HG02759 (cell line): ENCODE measurements around the gene TNXB.
"Not testable (repeated sequence)": the region's sequence is repeated elsewhere in the genome, so short reads cannot be mapped to it uniquely, and the experiment has no call there.

Experiments
- ATAC-seq: cut with Tn5 transposase; IDR thresholded peaks from one replicate; pipeline ENCODE4 v1.9.1; 2021; ENCODE audit warnings: mild to moderate bottlenecking, moderate library complexity; ENCODE audit not compliant: unreplicated experiment

TNXB gene

DNA sequence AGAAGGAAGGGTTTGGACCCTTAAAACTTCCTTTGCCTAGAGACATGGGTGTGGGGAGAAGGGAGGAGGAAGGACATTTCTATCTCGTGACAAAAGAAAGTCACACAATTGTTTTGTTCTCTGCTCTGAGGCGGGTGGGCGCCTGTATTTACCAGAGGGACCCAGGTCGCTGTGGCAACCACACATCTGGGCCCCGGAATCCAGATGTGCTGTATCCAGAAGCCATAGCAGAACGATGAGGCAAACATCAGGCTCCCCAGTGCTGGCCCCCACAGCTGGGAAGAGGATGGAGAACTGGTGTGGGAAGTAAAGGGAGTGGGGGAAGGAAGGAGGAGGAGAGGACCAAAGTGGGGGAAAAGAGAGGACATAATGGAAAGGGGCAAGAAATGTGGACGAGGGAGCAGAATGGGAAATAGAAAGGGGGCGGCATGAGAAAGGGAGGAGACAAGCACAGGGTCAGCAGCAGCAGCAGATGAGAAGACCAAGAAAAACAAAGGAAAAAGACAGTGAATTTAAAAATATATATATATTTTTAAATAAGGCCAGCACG lies 3.4 kb upstream of the TNXB start:
- no peak for ATAC-seq

DNA sequence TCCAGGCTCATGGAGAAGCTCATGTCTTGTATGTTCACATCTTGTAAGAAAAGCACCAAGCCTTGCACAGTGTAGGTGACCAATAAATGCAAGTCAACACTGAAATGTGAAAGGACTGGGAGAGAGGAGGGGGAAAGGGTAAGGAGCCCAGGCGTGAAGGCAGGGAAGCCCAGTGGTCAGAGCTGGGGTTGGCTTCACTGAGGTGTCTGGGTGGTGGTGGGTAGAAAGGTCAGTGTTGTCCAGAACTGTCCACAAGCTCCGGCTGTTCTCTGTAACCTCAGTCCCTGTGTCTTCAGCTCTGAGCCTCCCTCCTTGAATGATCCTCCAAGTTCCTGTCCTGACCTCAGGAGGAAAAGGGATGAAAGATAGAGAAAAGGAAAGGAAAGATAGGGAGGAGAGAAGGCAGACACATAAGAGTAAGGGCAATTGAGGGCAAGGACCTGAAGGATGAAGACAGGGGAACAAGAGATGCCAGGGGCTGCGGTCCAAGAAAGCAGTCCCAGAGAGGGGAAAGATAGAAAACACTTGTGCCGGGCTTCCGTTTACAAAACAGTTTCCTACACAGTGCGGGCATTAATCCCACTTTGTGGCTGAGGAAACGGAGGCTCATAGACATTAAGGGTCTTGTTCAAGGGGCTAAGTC lies 2.4 kb upstream of the TNXB start:
- no peak for ATAC-seq

GRCh38 chr6:32110632-32111031 lies 1.5 kb upstream of the TNXB start:
- no peak for ATAC-seq

GRCh38 chr6:32109765-32110160 lies 625 bp upstream of the TNXB start:
- no peak for ATAC-seq

DNA sequence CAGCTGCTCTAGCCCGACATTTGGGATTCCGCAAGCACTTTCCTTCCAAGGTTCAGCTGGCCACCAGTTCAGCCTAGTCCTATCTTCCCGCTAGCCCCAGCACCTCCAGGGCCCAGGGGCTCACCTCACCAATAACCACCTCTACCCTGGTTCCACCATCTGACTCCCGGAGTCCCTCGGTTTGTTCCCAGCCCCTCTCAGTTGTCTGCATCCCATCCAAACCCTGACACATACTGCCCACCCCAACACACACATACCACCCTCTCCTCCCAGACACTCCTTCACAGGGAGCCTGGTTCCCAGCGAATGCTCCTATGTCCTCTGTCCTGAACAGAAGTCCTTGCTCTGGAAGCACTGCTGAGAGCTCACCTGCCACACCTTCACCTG lies 418 bp downstream of the TNXB start:
- no peak for ATAC-seq

DNA sequence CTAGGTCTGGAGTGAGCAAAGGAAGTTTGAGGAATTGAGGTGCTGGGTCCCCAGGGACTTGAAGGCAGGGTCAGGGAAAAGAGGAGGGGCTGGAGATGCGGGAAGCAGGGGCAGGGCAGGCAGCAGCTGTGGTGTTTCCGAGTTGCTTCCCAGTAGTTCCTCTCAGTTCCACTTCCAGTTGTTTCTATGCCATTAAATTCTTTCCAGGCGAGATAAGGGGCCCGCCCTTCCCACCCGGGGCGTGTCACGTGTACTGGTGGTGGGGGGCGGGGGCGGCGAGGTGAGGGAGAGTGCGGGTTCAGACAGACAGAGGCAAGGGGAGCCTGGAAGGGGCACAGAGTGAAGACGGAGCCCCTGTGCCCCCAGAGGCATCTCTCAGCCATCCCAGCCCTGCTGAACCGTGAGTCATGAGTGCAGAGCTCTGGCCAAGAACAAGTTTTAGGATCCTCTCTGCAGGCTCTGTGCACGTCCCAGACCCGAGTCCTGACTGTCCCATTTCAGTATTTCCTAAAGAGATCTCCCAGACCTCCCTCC lies 977 bp downstream of the TNXB start:
- ATAC-seq: no peak

DNA sequence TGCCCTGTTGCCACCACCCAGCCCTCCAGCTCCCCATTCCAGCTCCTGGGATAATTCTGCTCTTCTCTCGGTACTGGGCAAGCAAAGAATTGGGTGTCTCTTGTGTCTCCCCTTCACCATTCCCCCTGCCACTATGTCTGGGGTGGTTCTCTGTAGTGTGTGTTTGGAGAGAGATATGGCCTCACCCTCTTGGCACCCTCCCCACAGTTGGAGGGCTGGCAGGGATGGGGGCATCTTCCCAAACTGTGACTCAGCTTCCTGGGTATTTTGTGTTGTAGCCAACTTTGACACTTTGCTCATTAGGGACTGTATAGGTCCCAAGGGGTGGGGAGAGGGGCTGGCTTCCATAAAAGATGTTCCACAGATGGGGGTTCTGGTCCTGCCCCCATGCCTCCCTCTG lies 1.7 kb downstream of the TNXB start:
- no peak for ATAC-seq

DNA sequence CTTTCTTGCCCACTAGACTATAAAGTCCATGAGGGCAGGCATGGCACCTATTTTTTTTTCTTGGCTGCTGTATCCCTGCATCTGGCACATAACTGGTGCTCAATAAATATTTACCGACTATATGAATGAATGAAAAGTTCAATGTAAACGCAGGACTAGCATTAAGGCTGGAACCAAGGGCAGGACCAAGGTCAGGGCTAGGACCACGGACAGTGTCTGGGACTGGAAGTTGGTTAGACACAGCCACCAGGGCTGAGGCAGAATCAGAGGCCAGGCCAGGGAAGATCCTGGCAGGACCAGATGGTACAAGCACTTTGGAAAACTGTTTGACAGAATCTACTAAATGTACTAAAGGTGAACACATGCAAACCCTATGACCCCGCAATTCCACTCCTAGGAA lies 3.7 kb downstream of the TNXB start:
- no peak for ATAC-seq

DNA sequence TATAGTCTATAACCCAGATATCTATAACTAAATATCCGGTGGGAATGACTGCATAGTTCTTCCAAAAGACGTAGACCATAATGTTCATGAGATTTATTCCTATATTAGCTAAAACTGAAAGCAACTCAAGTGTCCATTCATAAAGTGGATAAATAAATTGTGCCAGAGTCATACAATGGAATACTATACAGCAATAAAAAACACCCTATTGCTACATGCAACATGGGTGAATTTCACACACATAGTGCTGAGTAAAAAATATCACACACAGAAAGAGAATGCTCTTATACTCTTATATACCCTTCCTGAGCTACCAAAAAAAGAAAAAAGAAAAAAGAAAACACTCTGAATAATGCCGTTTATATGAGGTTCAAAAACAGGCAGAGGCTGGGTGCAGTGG lies 6.9 kb downstream of the TNXB start:
- ATAC-seq: no peak

DNA sequence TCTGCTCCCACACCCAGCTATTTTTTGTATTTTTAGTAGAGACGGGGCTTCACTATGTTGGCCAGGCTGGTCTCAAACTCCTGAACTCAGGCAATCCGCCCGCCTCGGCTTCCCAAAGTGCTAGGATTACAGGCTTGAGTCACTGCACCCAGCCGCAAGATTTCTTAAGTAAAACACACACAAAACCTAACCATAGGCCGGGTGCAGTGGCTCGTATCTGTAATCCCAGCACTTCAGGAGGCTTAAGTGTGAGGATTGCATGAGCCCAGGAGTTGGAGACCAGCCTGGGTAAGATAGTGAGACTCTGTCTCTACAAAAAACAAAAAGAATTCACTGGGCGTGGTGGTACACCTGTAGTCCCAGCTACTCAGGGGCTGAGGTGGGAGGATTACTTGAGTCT lies 8.9 kb downstream of the TNXB start:
- ATAC-seq: not testable (repeated sequence)

DNA sequence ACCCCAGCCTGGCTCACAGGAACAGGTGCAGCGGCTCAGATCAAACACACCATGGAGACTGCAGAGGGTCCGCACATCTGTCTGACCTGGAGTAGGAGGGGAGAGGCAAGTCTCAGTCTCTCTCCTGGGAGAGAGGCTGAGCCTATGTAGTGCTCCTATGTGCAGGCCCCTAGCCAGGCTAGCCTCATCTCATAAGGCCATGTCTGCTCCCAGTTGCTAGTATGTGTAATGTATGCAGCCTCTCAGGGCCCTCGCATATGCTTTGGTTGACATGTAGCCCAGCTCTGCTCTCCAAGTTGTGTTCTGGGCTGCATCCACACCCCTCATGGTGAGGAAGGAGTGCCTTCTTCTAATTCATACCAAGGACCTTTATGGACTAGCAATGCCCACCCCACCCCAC lies 11.8 kb downstream of the TNXB start:
- ATAC-seq: no peak

DNA sequence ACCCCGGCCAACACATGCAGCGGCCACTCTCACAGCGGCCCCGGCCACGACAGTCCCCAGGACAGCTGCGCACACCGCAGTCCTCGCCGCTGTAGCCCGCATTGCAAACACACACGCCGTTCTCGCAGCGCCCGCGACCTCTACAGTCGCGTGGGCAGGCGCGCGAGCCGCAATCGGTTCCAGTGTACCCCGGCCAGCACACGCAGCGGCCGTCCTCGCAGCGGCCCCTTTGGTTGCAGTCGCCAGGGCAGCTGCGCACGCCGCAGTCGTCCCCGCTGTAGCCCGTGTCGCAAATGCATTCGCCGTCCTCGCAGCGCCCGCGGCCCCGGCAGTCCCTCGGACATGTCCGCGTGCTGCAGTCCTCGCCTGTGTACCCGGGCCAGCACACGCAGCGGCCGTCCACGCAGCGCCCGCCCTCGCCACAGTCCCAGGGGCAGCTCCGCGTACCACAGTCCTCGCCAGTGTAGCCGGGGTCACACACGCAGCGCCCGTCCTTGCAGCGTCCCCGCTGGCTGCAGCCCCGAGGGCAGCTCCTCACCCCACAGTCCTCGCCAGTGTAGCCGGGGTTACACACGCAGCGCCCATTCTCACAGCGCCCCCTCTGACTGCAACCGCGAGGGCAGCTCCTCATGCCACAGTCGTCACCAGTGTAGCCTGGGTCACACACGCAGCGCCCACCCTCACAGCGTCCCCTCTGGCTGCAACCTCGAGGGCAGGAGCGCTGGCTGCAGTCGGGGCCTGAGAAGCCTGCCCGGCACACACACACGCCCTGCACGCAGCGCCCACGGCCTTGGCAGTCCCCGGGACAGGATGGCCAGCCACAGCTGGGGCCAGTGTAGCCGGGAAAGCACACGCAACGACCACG lies 12.5 kb downstream of the TNXB start:
- ATAC-seq: no peak

GRCh38 chr6:32096087-32096393 lies 13.1 kb downstream of the TNXB start:
- ATAC-seq: no peak

GRCh38 chr6:32095338-32096086 lies 13.6 kb downstream of the TNXB start:
- no peak for ATAC-seq

- no peak for ATAC-seq
These were observed 16.2 kb downstream of the TNXB start for GRCh38 chr6:32092760-32093497.

DNA sequence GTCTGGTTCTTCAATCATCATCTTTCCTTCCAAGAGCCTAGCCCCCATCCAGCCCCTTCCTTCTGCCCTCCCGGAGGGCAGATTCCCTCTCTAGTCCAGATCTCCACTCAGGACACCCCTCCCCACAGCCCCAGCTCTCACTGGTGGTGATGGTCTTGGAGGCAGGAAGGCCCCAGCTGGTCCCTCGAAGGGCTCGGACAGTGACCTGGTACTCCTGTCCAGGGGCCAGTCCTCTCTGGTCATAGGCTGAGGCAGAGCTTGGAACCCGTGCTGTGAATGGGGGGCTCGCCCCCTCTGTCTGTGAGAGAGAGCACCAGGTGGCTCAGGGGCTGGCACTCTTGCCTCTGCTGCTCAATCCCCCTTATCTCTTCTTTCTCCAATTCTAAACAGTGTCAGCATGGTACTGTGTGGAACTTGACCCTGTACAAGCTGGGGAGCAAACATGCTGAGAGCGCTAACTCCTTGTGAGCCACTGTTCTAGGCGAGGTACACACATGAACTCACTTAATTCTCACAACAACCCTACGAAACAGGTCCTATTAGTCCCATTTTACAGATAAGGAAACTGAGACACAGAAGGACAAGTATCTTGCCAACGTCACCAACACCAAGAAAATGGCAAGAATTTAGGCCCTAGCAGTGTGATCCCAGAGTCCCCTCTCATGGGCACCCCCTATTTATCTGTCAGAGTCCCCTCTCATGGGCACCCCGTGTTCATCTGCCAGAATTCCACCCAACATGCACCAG lies 19.9 kb downstream of the TNXB start:
- no peak for ATAC-seq

DNA sequence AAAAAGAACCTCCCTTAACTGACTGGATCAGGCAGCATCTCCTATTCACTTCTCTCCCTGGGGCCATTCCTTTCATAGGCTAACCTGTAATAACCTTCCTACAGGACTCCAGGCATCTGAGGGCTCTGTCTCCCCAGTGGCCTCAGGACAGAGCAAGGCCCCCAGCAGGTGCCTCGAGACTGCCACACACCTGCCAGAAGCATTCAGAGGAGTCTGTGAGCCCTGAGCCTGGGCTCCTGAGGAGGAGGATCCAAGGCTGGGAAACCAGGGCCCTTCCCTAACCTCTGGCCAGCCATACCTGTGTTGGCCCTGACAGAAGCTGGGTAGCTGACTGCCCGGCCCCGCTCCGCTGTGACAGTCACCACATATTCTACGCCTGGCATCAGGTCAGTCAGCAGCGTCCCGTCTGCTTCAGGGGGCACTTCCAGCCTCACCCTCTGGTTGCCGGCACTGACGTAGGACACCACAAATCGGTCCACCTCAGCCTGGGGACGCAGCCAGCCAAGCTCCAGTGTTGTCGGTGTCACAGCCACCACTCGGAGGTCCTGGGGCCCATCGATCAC lies 20.6 kb downstream of the TNXB start:
- ATAC-seq: no peak

GRCh38 chr6:32087574-32088486 lies 21.3 kb downstream of the TNXB start:
- ATAC-seq: no peak
